GM19023 (cell line): Measurements from ENCODE around the gene CNIH1.

Source experiments
- ATAC-seq: cut with Tn5 transposase; IDR thresholded peaks from one replicate; pipeline ENCODE4 v1.9.1; 2021; ENCODE audit warnings: mild to moderate bottlenecking, moderate library complexity; ENCODE audit not compliant: unreplicated experiment

Gene CNIH1

DNA sequence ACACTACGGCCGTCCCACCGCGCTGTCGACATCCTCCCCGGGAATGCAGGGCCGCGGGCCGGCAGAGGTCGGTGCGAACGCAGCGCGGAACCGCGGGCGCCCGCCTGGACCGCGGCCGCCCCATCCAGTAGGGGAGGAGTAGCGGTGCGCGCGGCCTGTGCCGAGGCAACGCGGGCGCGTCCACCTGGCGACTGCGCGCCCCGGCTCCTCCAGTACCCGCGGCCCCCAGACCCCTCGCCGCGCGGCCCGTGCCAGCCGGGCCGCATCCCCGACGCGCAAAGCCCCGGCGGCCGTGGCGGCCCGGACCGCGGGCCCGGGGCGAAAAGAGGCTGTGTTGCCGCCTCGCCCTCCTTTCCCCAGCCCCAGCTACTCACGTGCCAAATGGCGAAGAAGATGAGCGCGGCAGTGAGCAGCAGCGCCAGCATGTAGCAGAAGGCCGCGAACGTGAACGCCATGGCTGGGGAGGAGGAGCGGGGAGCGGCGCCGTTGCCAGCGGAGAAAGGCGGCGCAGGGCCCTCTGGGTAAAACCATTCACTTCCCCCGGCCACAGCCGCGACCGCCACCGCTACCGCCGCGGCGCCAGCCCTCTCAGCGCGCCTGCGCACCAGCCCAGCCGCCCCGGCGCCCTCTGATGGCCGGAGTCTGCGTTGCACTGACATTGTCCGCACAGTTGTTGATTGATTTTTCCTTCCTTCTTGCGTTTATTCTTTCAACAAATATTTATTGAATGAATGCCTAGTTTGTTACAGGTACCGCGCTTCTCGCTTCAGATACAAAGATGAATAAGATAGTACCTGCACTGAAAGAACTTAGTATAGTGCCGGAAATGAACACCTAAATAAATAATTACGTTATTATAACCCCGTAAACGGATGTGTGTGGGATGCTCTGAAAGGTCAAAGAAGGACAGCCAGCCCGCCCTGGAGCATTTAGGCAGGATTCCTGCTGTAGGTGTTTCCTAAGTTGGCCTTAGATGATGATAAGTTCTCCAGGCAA, at the start of gene CNIH1:
Gene CNIH1 (minus strand): TSS at position 502 of the 996 bp plus-strand sequence. CDS start 47 bp downstream, at position 455.
- peak; percentile 97 for ATAC-seq

DNA sequence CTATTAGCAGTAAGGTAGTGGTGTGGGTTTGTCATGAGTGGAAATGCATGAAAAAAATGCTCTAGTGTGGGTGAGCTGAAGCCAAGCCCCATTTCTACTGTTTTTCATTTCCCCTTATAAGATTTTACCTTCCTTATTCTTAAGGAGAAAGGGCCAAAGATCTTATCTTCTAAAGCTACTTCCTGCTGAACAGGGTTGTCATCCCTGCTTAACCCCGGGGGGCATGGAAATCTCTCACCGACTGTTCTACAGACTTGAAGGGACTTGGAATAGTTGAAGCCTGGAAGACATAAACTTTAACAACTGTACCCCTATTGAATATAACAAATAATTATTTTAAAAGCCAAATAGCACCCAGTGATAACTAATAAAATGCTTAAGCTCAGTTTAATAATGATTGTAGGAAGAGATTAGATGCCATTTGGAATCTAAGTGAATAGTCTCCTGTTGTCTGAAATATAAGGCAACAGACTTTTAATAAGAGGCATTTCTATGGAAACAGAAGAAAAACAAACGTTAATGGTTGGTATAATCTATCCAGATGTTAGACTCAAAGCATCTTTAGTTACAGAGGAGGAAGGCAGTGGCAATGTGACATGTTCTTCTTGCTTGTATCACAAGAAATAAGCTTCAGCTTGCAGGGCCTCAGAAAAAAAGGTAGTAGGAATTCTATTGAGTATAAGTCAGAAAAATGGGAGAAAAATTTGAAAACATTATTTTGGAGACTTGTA, 49.4 kb upstream of the CNIH1 start:
- no peak for ATAC-seq

DNA sequence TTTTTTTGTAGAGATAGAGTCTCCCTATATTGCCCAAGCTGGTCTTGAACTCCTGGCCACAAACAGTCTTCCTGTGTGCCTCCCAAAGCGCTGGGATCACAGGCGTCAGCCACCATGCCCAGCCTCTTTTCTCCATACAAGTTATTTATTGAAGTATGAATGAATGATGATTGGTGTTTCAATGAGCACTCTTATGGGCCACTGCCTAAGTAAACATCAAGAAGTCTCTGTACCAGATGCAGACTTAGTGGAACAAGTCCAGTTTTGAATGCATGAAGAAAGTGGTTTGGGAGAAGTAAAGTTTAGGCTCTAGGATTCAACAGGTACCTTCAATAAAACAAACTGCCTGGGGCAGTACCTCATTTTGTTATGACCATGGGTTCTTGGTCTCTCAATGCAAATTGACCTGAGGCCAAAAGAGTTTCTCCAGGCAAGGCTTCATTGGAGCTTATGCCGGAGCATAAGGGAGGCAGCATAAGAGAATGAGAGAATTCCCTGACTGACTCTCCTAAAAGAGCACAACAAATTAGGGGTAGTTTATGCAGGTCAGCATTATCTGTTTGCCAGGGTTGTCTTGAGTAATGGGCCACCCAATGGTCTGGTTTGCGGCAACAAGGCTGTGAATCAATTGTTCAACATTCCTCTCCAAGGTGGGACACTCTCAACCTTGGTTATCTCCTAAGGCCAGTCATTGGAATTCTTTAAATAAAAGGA, 48.7 kb upstream of the CNIH1 start:
- no peak for ATAC-seq

DNA sequence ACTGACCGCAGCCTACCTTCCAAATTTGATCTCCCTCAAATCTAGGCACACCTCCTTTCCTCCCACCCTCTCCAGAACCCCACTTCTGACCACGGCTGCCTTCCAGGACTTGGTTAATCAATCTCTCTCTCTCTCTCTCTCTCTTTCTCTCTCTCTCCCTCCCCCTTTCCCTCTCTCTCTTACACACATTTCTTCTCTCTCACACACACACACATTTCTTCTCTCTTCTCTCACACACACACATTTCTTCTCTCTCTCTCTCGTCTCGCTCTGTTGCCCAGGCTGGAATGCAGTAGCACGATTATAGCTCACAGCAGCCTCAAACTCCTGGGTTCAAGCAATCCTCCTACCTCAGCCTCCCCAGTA, 48.1 kb upstream of the CNIH1 start:
- ATAC-seq, result peak; percentile 3

DNA sequence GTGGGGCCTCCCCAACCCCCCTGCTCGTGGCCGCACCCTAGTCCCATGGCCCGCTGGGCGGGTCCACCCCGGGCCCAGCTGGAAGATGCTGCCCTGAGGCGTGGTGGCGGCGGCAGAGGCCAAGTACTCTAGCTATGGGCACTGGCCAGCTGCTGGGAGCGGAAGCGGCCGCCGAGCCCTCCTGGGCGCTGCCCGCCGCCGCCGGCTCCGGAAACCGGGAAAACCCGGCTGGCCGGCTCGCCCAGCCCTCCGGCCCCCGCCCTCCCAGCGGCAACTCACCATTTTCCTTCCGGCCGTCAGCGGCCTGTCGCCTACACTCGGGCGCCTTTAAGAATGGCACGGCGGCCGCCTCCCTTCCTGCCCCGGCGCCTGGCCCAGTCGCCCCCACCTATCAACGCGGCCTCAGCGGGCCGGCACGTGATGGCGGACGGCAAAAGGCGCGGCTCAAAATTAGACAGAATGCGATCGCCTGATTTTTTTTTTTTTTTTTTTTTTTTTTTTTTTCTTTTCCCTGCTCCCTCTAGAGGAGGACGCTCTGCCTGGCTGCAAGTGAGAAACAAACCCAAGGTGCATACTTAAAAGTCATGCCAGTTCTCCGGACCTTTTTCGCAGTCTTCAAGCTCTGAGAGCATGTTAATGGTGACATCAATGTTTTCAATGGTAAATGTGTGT, 47.6 kb upstream of the CNIH1 start, which contains the start of gene GMFB:
Gene GMFB (minus strand): TSS at position 335 of the 672 bp plus-strand sequence. CDS start 53 bp downstream, at position 282.
- ATAC-seq, result peak; percentile 96

DNA sequence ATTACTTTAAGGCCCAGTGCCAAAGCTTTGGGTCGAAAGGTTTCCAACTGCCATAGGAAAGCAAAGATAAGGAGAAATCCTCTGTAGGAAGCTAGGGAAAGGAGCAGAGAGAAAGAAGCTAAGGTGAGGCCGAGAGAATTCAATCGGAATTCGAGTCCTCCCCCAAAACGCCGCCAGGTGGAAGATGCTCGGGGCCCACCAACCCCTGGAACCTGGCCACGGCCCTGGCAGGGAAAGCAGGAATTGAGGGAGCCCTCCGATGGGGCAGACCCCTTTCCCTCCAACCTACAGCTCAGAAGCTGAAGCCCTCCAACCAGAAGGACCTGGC, 47.1 kb upstream of the CNIH1 start:
- no peak for ATAC-seq

DNA sequence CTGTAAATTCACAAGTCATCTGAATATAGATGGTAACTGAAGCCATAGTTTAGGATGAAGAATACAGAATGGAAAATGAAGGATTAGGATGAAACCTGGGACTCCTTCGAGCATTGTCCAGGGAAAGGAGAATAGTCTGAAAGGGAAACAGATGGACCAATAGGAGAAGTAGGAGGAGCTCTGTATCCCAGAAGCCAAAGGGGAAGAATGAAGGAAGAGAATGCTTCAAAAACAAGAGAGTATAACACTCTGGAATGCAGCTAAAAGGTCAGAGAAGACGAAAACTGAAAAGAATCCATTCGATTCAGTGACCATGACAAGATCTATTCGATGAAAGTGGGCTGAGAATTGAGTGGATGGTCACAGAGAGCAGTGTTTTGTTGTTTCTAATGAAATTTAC, 46.6 kb upstream of the CNIH1 start:
- ATAC-seq, result no peak

DNA sequence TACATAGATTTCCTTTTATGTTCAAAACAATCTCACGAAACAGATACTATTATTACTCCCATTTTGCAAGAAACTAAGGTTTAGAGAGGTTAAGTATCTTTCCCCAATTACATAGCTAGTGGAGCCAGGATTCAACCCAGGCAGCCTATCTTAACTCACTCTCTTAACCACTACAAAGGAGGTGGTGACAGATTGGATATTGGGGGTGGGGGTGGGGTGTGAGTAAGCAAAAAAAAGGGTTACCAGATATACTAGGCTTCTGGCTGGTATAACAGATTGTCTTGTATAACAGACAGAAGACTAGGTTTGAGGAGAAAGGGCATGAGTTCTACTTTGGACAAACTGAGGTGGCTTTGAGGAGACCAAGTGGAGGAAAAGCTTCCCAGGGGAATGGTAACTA, 45.5 kb upstream of the CNIH1 start:
- ATAC-seq, result no peak

DNA sequence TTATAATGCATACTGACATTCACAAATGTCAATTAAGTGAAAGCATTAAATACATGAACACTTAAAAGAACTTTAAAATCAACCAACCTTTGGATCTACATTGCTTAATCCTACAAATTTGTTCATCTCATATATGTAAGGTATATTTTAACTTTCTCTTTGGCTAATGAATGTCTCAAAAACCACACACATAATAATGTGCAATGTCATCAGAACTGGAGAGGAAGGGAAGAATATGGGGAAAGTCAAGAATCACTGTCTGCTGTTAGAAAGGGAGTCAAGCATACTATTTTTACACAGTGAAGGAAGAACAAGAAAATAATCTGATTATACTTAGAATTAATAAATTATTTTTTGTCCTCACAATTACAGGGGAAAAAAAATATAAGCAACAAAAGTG, 42.7 kb upstream of the CNIH1 start:
- ATAC-seq, result no peak

DNA sequence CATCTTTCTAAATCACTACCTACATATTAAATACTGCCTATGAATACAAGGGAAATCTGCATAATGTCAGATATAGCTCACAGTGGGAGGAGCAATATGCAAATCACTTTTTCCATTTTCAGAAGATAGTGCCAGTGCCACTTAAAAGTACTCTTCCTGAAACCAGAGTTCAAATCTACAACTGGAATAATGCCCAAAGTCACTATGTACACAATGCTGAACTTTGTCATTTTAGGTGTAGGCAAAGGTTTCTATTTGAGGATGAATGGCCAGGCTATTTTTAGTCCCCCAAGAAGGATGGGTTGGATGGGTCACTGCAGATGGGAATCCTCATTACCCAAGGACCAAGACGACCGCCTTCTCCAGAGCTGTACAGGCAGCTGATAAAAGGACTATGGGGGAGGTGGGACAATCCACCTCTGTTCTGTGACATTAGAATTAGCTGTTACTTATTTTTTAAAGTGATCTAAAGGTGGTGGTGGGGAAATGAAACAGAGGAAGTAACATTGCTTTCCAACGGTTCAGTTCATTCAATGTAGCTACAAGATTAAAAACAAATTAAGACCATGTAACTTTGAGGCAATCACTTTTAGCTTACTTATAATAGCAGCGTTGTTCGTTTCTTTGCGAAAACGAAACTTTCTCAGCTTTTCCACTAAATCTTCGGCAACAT, 42.0 kb upstream of the CNIH1 start:
- no peak for ATAC-seq

DNA sequence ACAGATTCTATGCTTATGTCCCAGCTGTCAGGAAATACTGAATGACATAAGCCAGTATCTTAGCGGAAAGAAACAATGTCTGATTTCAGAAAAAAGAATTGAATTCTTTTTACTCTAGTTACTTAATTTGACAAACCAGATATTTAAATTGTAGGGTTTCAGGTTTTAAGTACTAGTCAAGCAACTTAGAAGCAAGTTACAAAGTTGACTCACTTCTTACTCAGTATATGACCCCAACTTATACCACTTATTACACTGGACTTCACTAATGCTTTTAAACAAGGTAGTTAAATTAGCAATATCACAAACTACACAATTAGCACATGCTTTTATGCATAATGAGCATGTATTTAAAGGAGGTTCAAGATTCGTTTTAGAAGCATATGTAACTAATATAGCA, 40.5 kb upstream of the CNIH1 start:
- ATAC-seq, result no peak

DNA sequence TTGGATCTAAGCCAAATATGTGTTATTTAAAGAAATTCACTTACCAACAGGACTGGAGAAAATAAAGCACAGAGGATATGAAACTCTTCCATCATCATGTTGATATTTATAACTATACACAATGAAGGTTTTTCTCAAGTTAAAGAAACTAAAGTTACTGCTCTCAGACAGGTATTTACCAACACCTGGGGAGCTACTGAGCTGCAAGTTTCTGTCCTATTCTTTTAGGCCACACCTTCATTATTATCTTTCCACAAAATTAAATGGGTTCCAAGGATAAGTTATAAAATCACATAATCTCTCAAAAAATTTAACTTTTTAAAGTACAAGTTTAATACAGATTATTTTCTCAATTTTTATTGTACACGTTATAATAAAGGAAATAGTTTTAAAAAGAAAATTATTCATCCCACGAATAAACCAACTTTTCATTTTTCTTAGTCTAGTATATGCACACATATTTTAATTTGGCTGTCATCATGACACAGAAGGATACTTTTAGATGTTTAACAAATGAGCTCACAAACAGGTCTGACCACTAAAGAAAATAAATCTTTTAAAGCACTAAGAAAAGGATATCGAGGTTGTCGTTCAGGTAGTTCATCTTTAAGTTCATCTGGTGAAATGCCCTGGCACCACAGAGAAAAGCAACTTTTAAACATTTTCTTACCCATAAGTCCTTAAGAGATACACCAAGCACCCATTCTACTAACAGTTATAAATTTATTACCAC, 39.8 kb upstream of the CNIH1 start:
- ATAC-seq, result no peak

DNA sequence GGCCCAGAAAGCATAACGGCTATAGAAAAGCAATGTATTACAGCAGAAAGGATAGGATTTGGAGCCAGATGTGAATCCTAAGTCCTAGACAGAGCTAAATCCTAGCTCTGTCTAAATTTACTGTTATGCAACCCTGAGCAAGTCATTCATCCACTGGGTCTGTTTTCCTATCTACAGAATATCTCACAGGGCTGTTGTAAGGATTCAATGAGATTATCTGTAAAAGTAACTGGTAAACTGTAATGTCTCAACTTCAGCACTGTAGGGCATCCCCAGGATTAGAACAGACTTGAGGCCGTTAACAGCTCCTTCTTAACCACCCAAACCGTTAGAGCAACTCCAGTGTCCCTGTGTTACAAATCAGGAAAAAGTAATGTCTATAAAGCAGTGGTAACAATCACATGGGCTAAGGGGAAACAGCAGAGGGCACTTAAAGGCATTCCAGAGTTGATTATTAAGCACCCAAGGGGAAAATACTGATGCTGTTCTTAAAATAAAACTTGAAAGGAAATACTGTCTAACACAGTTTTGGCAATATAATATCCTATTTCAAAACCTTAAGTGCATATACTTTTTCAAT, 37.6 kb upstream of the CNIH1 start:
- ATAC-seq, result no peak

DNA sequence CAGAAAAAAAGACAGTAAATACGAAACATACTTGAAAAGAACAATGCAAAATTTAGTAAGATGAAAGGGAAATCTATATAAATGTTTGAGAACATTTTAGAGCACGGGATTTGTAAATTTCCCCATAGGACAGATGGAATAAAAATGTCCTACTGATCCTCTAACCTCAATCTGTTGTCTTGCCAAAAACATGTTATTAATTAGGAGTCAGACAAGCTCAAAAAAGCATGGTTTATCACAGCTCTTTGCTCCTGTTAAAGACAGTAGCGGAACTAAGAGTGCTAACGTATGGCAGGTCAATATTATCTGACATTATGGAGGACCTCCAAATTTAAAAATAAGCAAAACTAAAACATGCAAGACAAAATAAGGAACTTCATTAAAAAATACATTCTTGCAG, 34.7 kb upstream of the CNIH1 start:
- ATAC-seq, result no peak

DNA sequence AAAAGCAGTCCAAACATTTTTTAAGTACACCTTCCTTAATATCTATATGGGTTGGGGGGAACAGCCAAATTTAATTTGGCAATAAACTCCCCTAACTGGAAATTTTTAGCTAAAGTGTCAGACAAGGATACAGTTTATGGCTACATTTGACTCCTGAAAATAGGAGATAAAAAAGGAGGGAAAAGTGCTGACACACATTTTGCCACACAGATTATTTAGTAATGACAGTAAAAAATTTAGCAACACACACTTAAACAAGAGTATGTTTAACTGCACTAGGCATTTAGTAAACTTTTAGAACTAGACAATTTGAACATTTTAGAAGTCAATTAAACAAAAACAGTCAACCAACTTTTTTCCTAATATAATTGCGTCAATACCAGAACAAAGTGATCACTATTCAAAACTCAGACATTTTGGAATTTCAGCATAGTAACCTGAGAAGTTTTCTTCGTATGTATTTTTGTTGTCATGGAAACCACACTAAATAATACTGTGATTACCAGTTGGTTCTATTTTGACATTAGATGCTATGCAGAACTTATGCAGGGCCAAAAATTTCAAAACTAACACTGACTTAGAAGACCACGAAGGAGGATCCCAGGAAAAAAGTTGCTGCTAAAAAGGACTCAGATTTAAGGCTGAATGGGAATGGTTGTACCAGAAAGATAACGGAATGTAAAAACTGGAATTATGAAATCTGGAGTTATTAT, 34.2 kb upstream of the CNIH1 start:
- no peak for ATAC-seq

DNA sequence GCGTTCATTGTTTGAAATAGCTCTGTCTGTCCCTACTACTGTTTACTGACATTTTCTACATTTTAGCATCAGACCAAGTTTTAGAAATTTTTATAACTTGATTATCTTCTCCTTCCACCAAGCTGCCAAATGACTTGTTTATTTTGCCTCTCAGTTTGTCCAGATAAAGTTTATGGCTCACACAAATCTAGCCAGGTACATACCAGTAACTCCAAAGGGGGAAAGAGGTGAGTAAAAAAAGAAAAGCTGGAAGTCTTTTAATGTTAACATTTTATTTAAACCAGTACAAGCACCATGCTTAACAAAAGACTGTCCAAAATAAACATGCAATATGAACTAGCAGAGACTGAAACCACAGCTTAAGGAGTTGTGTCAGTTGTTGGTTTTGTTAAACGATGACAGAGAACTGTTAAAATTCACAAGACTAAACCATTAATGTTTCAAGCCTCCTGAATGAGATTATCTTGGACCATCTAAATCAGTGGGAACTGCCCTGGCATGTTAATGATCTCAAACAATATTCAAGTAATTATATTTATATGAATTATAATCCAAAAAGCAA, 33.1 kb upstream of the CNIH1 start:
- no peak for ATAC-seq

DNA sequence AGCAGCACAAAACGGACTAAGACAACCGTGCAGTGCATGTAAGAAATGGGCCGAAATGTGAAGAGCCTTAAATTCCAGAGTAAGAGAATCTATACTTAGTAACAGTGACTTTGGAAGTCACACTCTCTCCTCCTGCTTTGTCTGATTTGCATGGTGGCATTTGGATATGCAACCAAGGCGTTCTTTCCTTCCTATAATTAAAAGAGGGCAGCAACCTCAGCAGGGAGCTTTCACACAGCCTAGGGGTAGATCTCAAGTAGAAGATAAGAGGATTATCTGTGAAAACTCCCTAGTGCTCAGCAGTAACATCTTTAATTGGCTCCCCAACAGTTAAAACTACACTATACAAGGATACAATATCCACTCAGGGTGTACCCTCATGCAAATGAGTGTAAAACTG, 31.1 kb upstream of the CNIH1 start:
- no peak for ATAC-seq

DNA sequence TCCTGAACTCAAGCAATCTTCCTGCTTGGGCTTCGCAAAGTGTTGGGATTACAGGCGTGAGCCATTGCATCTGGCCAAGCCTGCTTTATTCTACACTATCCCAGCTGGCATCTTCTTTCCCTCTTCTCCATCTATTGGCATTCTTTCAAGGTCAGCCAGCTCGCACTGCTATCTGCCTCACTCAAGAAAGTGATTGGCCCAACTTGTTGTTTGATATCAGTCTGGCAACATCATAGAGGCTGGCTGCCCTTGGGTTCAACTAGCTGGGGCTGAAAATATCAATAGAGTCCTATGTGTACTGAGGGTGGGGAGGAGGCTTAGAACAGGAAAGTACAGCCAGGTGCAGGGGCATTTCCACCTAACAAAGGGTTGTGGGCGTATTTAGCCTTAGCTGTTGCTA, 30.5 kb upstream of the CNIH1 start:
- no peak for ATAC-seq
